Body of pancreas (tissue), 4 donors: Measurements from ENCODE around the gene HS3ST4. TPM values are rescaled to one million over a fixed set of nuclear protein-coding genes. Genes with fewer than 3 reads are reported as not detected.

Experiments
- ATAC-seq: fragments of 150-250 bp; one replicate; pipeline ENCODE4 v1.9.1; 2016
- DNase-seq, 4 donors: peaks; one replicate each; pipeline ENCODE4 v3.0.0-alpha.2; 2019
- H3K27ac ChIP-seq, 4 donors: fragments of 200-600 bp; sonication (generic); 1 replicate in 3 of 4; 2 replicates in 1 of 4; pipeline versions ENCODE4 v1.5.1 to v1.6.1; 2016 to 2019; ENCODE audit warnings: mild to moderate bottlenecking in 1 of 4, mixed read lengths in 1 of 4, moderate library complexity in 1 of 4
- H3K27me3 ChIP-seq, 2 donors: fragments of 200-600 bp; sonication (generic); one replicate each; pipeline ENCODE4 v1.6.0; 2016; ENCODE audit warnings: mild to moderate bottlenecking in 1 of 2
- H3K36me3 ChIP-seq, 2 donors: fragments of 200-600 bp; sonication (generic); replicated peaks in 1 of 2; 2 replicates each; pipeline ENCODE4 v1.5.1; 2016; ENCODE audit warnings: low read depth in 2 of 2; ENCODE audit not compliant: insufficient read depth in 1 of 2
- H3K4me1 ChIP-seq: fragments of 200-600 bp; sonication (generic); one replicate; pipeline ENCODE4 v1.6.0; 2016
- H3K4me3 ChIP-seq, 2 donors: fragments of 200-600 bp; sonication (generic); 1 replicate in 1 of 2; 2 replicates in 1 of 2; pipeline ENCODE4 v1.5.1; 2016 to 2019
- H3K9me3 ChIP-seq, 3 donors: fragments of 200-600 bp; sonication (generic); 1 replicate in 2 of 3; 2 replicates in 1 of 3; pipeline ENCODE4 v1.5.1; 2016
- CTCF ChIP-seq, 7 experiments: fragments of 450-650 bp in 4 of 7; fragments of 200-600 bp in 3 of 7; sonication (generic) in 3 of 7; IDR thresholded peaks; one replicate each; pipeline ENCODE4 v1.5.1; 2016 to 2019; ENCODE audit warnings: antibody characterized with exemption in 7 of 7
- POLR2A ChIP-seq, 3 donors: fragments of 450-650 bp; IDR thresholded peaks; one replicate each; pipeline ENCODE4 v1.6.1; 2016; ENCODE audit warnings: antibody characterized with exemption in 3 of 3, mild to moderate bottlenecking in 2 of 3
- WGBS, 2 donors: methylation state at CpG; one replicate each; pipeline ENCODE4 v1.1.5; 2017; 5-methylcytosine and 5-hydroxymethylcytosine counted together
- intact Hi-C: fragments of 100-400 bp; cut with DNase I; formaldehyde crosslinking; loops from one replicate; pipeline ENCODE4 v1.15.1; 2023
- total RNA-seq, 2 donors: library from RNA; depleted of rRNA; stranded (reverse); fragments of >200 nt; gene quantifications; one replicate each; pipeline ENCODE4 v1.1.0, GENCODE V29; 2016

The HS3ST4 gene
- total RNA-seq, 2 donors from 2014 or later = not detected

- TF ChIP-seq POLR2A (IDR thresholded peaks at IDR 0.05) (no peak), CTCF (IDR thresholded peaks at IDR 0.05) (no peak)
- WGBS, 2 donors = 53 to 74% methylated on average over 2 of the region's 2 CpGs
- Histone ChIP-seq H3K27me3 (no peaks in the 10 kb centered on the region), H3K4me1 (peaks cover 5% of the 10 kb centered on the region), H3K4me3 (no peak overlapping the region), H3K36me3 (no peaks in the 10 kb centered on the region), H3K27ac (no peak overlapping the region), H3K9me3 (no peaks in the 10 kb centered on the region)
- DNase-seq (no peak), ATAC-seq (no peak)
- intact Hi-C loops = no loop called here
These were observed 446.2 kb downstream of the HS3ST4 start for GRCh38 chr16:26137956-26138355.

- no peaks in the 10 kb centered on the region for H3K9me3 ChIP-seq
- TF ChIP-seq POLR2A (IDR thresholded peaks at IDR 0.05) = no peak
- TF ChIP-seq CTCF (IDR thresholded peaks at IDR 0.05) = no peak
- H3K27ac ChIP-seq = no peak overlapping the region
- no peak overlapping the region for H3K4me3 ChIP-seq
- H3K27me3 ChIP-seq = no peaks in the 10 kb centered on the region
- DNase-seq (no peak), ATAC-seq (no peak)
- H3K4me1 ChIP-seq = no peaks in the 10 kb centered on the region
- WGBS, 2 donors = 35 to 38% methylated on average over 7 of the region's 7 CpGs
- intact Hi-C loops = no loop called here
- no peaks in the 10 kb centered on the region for H3K36me3 ChIP-seq
These were observed 447.3 kb downstream of the HS3ST4 start for GRCh38 chr16:26139091-26139490.

- TF ChIP-seq CTCF (IDR thresholded peaks at IDR 0.05) (no peak), POLR2A (IDR thresholded peaks at IDR 0.05) (no peak)
- Histone ChIP-seq H3K4me1 (no peaks in the 10 kb centered on the region), H3K27ac (no peak overlapping the region), H3K36me3 (no peaks in the 10 kb centered on the region), H3K27me3 (no peaks in the 10 kb centered on the region), H3K4me3 (no peak overlapping the region), H3K9me3 (no peaks in the 10 kb centered on the region)
- intact Hi-C loops = no loop called here
- WGBS, 2 donors = 30 to 45% methylated on average over 1 of the region's 1 CpG
- no peak for ATAC-seq
- no peak for DNase-seq
These were observed 448.1 kb downstream of the HS3ST4 start for GRCh38 chr16:26139884-26140283.

- Histone ChIP-seq H3K4me3 (no peak overlapping the region), H3K9me3 (no peaks in the 10 kb centered on the region), H3K27ac (no peak overlapping the region), H3K27me3 (no peaks in the 10 kb centered on the region), H3K4me1 (no peaks in the 10 kb centered on the region), H3K36me3 (no peaks in the 10 kb centered on the region)
- ATAC-seq (no peak), DNase-seq (no peak)
- intact Hi-C loops = no loop called here
- TF ChIP-seq CTCF (IDR thresholded peaks at IDR 0.05) (no peak), POLR2A (IDR thresholded peaks at IDR 0.05) (no peak)
- WGBS, 2 donors = 46 to 48% methylated on average over 5 of the region's 5 CpGs
These were observed 457.8 kb downstream of the HS3ST4 start for GRCh38 chr16:26149364-26150190.

- 27 to 28% methylated on average over 1 of the region's 1 CpG for WGBS, 2 donors
- H3K27me3 ChIP-seq = no peaks in the 10 kb centered on the region
- no peak for TF ChIP-seq CTCF (IDR thresholded peaks at IDR 0.05)
- TF ChIP-seq POLR2A (IDR thresholded peaks at IDR 0.05) = no peak
- no peak for DNase-seq
- no peaks in the 10 kb centered on the region for H3K4me1 ChIP-seq
- H3K36me3 ChIP-seq = no peaks in the 10 kb centered on the region
- no peak overlapping the region for H3K4me3 ChIP-seq
- no peaks in the 10 kb centered on the region for H3K9me3 ChIP-seq
- ATAC-seq = no peak
- intact Hi-C loops = no loop called here
- no peak overlapping the region for H3K27ac ChIP-seq
These were observed 463.5 kb downstream of the HS3ST4 start for GRCh38 chr16:26155221-26155620.
